Endothelial cell of umbilical vein (primary cell): ENCODE results near the gene MALRD1. TPM values are rescaled to one million over a fixed set of nuclear protein-coding genes. Genes with fewer than 3 reads are reported as not detected.

Experiments used
- BruUV-seq: library from RNA; stranded (reverse); fragments of 400-500 nt; replicated peaks from 2 replicates; lab custom pipeline; 2021; lab: Mats Ljungman, UMichigan
- CTCF ChIA-PET: fragments of 300-600, 350-600 bp; sonication (Branson Sonifier 250); formaldehyde crosslinking; loops from one replicate; lab custom pipeline; 2021; ENCODE audit warnings: antibody characterized with exemption, inconsistent platforms; lab: Charles Lee
- POLR2A ChIA-PET: fragments of 300-600, 350-600 bp; sonication (Branson Sonifier 250); formaldehyde crosslinking; loops from one replicate; lab custom pipeline; 2021; ENCODE audit warnings: antibody characterized with exemption, inconsistent platforms; lab: Charles Lee
- DNase-seq: peaks from one replicate; pipeline ENCODE4 v3.0.0-alpha.2; 2011; ENCODE audit warnings: low read depth, low spot score
- FAIRE-seq: peaks from 2 replicates; lab custom pipeline; 2011; peaks lifted over from hg19 to GRCh38; lab: Jason Lieb, UNC
- H2AFZ ChIP-seq: 2 replicates; pipeline ENCODE4 v1.6.0; 2012; ENCODE audit warnings: low read depth, low read length, control low read depth, inconsistent platforms
- H3K27ac ChIP-seq: 2 replicates; pipeline ENCODE4 v1.5.1; 2011; ENCODE audit warnings: low read depth, mild to moderate bottlenecking, control low read depth, low read length, moderate library complexity; ENCODE audit not compliant: insufficient read depth
- H3K27me3 ChIP-seq, 2 experiments: 2 replicates each; pipeline versions ENCODE4 v1.6.0 to v1.6.1; 2011; ENCODE audit warnings: low read length in 2 of 2, mixed read lengths in 1 of 2; ENCODE audit not compliant: control insufficient read depth in 2 of 2, insufficient read depth in 2 of 2
- H3K36me3 ChIP-seq, 2 experiments: 2 replicates in 1 of 2; 3 replicates in 1 of 2; pipeline ENCODE4 v1.5.1; 2011; ENCODE audit warnings: low read length in 2 of 2, mild to moderate bottlenecking in 1 of 2, moderate library complexity in 1 of 2; ENCODE audit not compliant: control insufficient read depth in 2 of 2, insufficient read depth in 2 of 2; ENCODE audit errors: extremely low read depth in 1 of 2
- H3K4me1 ChIP-seq: 3 replicates; pipeline ENCODE4 v1.5.1; 2011; ENCODE audit warnings: mild to moderate bottlenecking, low read length; ENCODE audit not compliant: control insufficient read depth, insufficient read depth; ENCODE audit errors: extremely low read depth
- H3K4me2 ChIP-seq: 2 replicates; pipeline ENCODE4 v1.6.1; 2011; ENCODE audit warnings: low read length, control low read depth, mixed read lengths; ENCODE audit not compliant: insufficient read depth
- H3K4me3 ChIP-seq, 3 experiments: fragments of 200-600 bp in 1 of 3; sonication (generic), shearing (Covaris generic) in 1 of 3; replicated peaks in 1 of 3; 2 replicates each; pipeline ENCODE4 v1.5.1; 2011 to 2016; ENCODE audit warnings: control low read depth in 3 of 3, low read length in 3 of 3, mild to moderate bottlenecking in 2 of 3, inconsistent platforms in 1 of 3, low read depth in 1 of 3, moderate library complexity in 1 of 3; ENCODE audit not compliant: insufficient read depth in 1 of 3
- H3K79me2 ChIP-seq: 2 replicates; pipeline ENCODE4 v1.6.0; 2012; ENCODE audit warnings: low read length, inconsistent platforms; ENCODE audit not compliant: control insufficient read depth, insufficient read depth
- H3K9ac ChIP-seq: replicated peaks from 2 replicates; pipeline ENCODE3; 2011; ENCODE audit warnings: low read length, control low read depth; ENCODE audit not compliant: insufficient read depth; ENCODE audit errors: extremely low read depth
- H3K9me1 ChIP-seq: replicated peaks from 3 replicates; pipeline ENCODE4 v1.6.0; 2011; ENCODE audit warnings: mild to moderate bottlenecking, low read length; ENCODE audit not compliant: control insufficient read depth, insufficient read depth; ENCODE audit errors: extremely low read depth
- H3K9me3 ChIP-seq: replicated peaks from 2 replicates; pipeline ENCODE4 v1.5.1; 2012; ENCODE audit warnings: low read length, inconsistent platforms; ENCODE audit not compliant: control insufficient read depth, insufficient read depth
- H4K20me1 ChIP-seq: replicated peaks from 2 replicates; pipeline ENCODE3; 2011; ENCODE audit warnings: mild to moderate bottlenecking, low read length; ENCODE audit not compliant: control insufficient read depth, insufficient read depth; ENCODE audit errors: extremely low read depth
- EZH2 ChIP-seq: IDR thresholded peaks from 2 replicates; pipeline ENCODE4 v1.6.1; 2012; ENCODE audit warnings: borderline replicate concordance, low read depth, mild to moderate bottlenecking, moderate library complexity, low read length, inconsistent platforms; ENCODE audit not compliant: severe bottlenecking
- FOS ChIP-seq: IDR thresholded peaks from 2 replicates; pipeline ENCODE4 v1.6.1; 2011; ENCODE audit warnings: mild to moderate bottlenecking, low read length, moderate library complexity, borderline replicate concordance; ENCODE audit not compliant: insufficient read depth
- GATA2 ChIP-seq: IDR thresholded peaks from 2 replicates; pipeline ENCODE4 v1.7.0; 2011; ENCODE audit warnings: low read depth, mild to moderate bottlenecking, moderate library complexity, mixed read lengths, low read length; ENCODE audit not compliant: insufficient read length, insufficient read depth
- JUN ChIP-seq: IDR thresholded peaks from 2 replicates; pipeline ENCODE4 v1.6.1; 2011; ENCODE audit warnings: borderline replicate concordance, low read depth; ENCODE audit not compliant: insufficient read length, insufficient read depth
- MYC ChIP-seq: IDR thresholded peaks from one replicate; pipeline ENCODE4 v1.6.1; 2011; ENCODE audit warnings: mild to moderate bottlenecking, low read depth, low read length
- POLR2A ChIP-seq: IDR thresholded peaks from 2 replicates; pipeline ENCODE4 v1.6.1; 2012; ENCODE audit warnings: low read depth, mild to moderate bottlenecking, control low read depth, low read length
- POLR2AphosphoS5 ChIP-seq: IDR thresholded peaks from 2 replicates; pipeline ENCODE4 v1.6.1; 2012; ENCODE audit warnings: low read depth, mild to moderate bottlenecking, control low read depth, low read length, moderate library complexity; ENCODE audit not compliant: insufficient read depth
- dilution Hi-C: fragments of 300-500 bp; cut with MboI; formaldehyde crosslinking; loops from one replicate; pipeline ENCODE4 v1.15.0; 2019; ENCODE audit warnings: low sequenced_read_pairs; ENCODE audit not compliant: extremely low pct_ligation_motif_present
- intact Hi-C: fragments of 100-400 bp; cut with micrococcal nuclease; formaldehyde crosslinking; loops from one replicate; pipeline ENCODE4 v1.10.0; 2022
- polyA plus RNA-seq, 4 experiments: library from polyadenylated mRNA; depleted of rRNA in 3 of 4; stranded (reverse) in 3 of 4; unstranded in 1 of 4; fragments of >200 nt; gene quantifications; 2 replicates each; pipeline versions ENCODE4 v1.2.1 to v1.2.3, GENCODE V29; 2011 to 2012; ENCODE audit warnings: missing spikeins in 1 of 4
- total RNA-seq: library from RNA; stranded (reverse); gene quantifications from 2 replicates; pipeline ENCODE4 v1.2.3, GENCODE V29; 2021
- TF ChIP-seq, protein P1 (sequence below), 2 donors: IDR thresholded peaks; 1 replicate in 1 of 2; 2 replicates in 1 of 2; pipeline ENCODE4 v1.5.1; 2011; ENCODE audit warnings: low read length in 2 of 2, mild to moderate bottlenecking in 2 of 2, moderate library complexity in 2 of 2, control low read depth in 1 of 2, inconsistent platforms in 1 of 2, low read depth in 1 of 2; ENCODE audit not compliant: insufficient read depth in 1 of 2; ENCODE audit errors: extremely low read depth in 1 of 2
- TF ChIP-seq, protein P2 (sequence below): IDR thresholded peaks from 2 replicates; pipeline ENCODE4 v1.6.1; 2011; ENCODE audit not compliant: insufficient read depth, insufficient read length

Gene MALRD1
- total and polyA plus RNA-seq, 2 donors (not counting 3 experiments of a cell fraction or from before 2014, with no cell fraction given) = not detected

DNA sequence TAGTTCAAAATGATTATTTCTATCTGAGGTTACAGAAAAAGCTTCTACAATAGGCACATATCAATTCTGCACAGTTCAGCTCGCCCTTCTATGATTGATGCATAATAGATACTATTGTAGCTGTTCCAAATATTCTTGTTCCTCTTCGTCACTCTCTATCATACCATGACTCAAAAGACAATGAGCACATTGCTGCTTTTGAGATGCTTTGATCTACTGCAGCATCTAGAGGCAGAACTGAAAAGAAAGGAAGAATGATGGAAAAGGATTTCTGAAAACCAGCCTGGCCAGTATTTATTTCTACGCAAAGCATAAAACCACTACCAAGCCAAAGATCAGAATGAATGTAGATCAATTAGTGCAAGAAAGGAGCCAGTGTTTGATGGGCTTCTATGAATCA, 708.3 kb downstream of the MALRD1 start:
- dilution Hi-C loops = no loop called here
- H3K36me3 ChIP-seq = no peaks in the 10 kb centered on the region
- no peak overlapping the region for H2AFZ ChIP-seq
- H3K79me2 ChIP-seq = no peaks in the 10 kb centered on the region
- H3K4me3 ChIP-seq = no peak overlapping the region
- BruUV-seq = no TSS peak
- no peak overlapping the region for H3K4me2 ChIP-seq
- H3K9ac ChIP-seq = no peak overlapping the region
- ChIA-PET CTCF (no interaction called here), POLR2A (no interaction called here)
- no peaks in the 10 kb centered on the region for H3K27me3 ChIP-seq
- H3K27ac ChIP-seq = no peak overlapping the region
- H3K9me1 ChIP-seq = no peaks in the 10 kb centered on the region
- TF ChIP-seq, protein P1, sequence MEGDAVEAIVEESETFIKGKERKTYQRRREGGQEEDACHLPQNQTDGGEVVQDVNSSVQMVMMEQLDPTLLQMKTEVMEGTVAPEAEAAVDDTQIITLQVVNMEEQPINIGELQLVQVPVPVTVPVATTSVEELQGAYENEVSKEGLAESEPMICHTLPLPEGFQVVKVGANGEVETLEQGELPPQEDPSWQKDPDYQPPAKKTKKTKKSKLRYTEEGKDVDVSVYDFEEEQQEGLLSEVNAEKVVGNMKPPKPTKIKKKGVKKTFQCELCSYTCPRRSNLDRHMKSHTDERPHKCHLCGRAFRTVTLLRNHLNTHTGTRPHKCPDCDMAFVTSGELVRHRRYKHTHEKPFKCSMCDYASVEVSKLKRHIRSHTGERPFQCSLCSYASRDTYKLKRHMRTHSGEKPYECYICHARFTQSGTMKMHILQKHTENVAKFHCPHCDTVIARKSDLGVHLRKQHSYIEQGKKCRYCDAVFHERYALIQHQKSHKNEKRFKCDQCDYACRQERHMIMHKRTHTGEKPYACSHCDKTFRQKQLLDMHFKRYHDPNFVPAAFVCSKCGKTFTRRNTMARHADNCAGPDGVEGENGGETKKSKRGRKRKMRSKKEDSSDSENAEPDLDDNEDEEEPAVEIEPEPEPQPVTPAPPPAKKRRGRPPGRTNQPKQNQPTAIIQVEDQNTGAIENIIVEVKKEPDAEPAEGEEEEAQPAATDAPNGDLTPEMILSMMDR (IDR thresholded peaks at IDR 0.05; ENCODE audit: extremely low read depth in 1 of 2, insufficient read depth in 1 of 2, low read depth in 1 of 2, low read length in 2 of 2) = no peak
- TF ChIP-seq JUN (no peak), POLR2A (no peak), MYC (no peak), EZH2 (no peak), FOS (no peak), POLR2AphosphoS5 (no peak), GATA2 (no peak)
- TF ChIP-seq, protein P2, sequence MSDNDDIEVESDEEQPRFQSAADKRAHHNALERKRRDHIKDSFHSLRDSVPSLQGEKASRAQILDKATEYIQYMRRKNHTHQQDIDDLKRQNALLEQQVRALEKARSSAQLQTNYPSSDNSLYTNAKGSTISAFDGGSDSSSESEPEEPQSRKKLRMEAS = no peak
- intact Hi-C loops = no loop called here
- no peaks in the 10 kb centered on the region for H3K9me3 ChIP-seq
- no peaks in the 10 kb centered on the region for H4K20me1 ChIP-seq
- FAIRE-seq (no peak), DNase-seq (no peak)
- H3K4me1 ChIP-seq = no peaks in the 10 kb centered on the region
